Measurements from ENCODE around the gene LAIR2.

DNA sequence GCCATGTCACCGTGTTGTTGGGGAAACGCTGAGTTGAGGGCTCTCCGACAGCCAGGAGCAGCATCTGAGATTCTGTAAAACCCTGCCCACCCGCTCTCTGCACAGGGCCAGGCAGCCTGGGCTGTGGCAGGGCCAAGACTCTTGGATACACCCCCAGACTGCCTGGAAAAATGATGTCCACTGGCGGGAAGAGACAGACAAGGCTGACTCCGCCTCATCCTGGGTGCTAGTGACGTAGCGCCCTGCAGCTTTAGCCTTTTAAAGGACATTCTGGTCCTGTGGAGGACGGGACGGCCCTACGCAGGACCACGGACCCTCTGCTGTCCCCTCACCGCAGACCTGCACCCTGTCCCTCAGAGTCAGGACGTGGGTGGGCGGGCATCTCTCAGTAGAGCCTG, 50.3 kb downstream of the LAIR2 start:
- TF ChIP-seq, protein P1, sequence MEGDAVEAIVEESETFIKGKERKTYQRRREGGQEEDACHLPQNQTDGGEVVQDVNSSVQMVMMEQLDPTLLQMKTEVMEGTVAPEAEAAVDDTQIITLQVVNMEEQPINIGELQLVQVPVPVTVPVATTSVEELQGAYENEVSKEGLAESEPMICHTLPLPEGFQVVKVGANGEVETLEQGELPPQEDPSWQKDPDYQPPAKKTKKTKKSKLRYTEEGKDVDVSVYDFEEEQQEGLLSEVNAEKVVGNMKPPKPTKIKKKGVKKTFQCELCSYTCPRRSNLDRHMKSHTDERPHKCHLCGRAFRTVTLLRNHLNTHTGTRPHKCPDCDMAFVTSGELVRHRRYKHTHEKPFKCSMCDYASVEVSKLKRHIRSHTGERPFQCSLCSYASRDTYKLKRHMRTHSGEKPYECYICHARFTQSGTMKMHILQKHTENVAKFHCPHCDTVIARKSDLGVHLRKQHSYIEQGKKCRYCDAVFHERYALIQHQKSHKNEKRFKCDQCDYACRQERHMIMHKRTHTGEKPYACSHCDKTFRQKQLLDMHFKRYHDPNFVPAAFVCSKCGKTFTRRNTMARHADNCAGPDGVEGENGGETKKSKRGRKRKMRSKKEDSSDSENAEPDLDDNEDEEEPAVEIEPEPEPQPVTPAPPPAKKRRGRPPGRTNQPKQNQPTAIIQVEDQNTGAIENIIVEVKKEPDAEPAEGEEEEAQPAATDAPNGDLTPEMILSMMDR (IDR thresholded peaks at IDR 0.05): no peak
- no peak for TF ChIP-seq POLR2A (IDR thresholded peaks at IDR 0.05)
